PC-9 (cell line): Measurements from ENCODE around the gene HEATR3.

ENCODE experiments used
- CTCF ChIP-seq: fragments of 200-600 bp; sonication (generic); conservative IDR thresholded peaks from 2 replicates; pipeline ENCODE4 v1.6.1; 2017; ENCODE audit warnings: mixed run types, antibody characterized with exemption, mild to moderate bottlenecking, moderate library complexity
- EZH2 ChIP-seq: fragments of 200-600 bp; sonication (generic); IDR thresholded peaks from 2 replicates; pipeline ENCODE4 v1.8.0; 2017; ENCODE audit warnings: antibody characterized with exemption, low read depth

GRCh38 chr16:50036426-50036825, 29.3 kb upstream of the HEATR3 start:
- no peak for TF ChIP-seq CTCF
- no peak for TF ChIP-seq EZH2
